Measurements from ENCODE around the gene PLEKHM3. TPM values are rescaled to one million over a fixed set of nuclear protein-coding genes. Genes with fewer than 3 reads are reported as not detected.
"Not testable (repeated sequence)": the region's sequence is repeated elsewhere in the genome, so short reads cannot be mapped to it uniquely, and the experiment has no call there.

PLEKHM3 gene
- total RNA-seq, 1 experiment from 2014 or later, result 3.5 TPM

DNA sequence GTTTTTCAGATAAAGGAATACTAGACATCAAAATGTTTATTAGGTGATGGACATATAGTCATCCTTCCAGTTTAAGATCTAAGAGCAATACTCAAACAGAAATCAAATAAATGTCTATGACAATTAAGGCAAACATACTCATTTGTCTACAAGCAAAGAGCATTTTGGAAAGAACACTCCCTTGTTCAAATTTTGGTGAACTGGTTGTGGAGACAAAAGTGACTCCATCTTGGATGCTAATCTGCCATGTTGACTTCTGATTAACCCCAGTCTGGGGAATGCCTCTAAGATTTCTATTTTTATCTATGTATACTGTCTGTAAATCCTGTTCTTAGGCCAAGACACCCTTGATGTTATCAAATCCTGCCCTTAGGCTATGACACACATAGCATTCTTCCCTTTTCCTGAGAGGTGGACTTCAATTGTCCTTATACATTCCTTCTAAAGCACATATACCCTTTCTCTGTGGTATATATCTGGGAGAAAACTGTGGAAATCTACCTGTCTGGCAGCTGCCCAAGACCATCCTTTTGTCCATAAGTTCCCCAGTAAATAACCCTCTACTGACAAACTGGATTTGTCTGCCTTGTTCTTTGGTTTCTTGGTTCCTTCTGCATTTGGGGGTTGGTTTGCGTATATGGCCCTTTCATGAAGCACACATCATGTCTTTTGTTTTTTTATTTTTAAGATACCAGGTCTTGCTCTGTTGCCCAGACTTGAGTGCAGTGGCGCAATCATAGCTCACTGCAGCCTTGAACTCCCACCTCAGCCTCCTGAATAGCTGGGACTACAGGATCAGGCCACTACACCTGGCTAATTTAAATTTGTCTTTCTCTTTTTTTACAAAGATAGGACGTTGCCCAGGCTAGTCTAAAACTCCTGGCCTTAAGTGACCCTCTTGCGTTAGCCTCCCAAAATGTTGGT lies 12.5 kb upstream of the PLEKHM3 start:
- no peak for DNase-seq (ENCODE audit: low spot score)

DNA sequence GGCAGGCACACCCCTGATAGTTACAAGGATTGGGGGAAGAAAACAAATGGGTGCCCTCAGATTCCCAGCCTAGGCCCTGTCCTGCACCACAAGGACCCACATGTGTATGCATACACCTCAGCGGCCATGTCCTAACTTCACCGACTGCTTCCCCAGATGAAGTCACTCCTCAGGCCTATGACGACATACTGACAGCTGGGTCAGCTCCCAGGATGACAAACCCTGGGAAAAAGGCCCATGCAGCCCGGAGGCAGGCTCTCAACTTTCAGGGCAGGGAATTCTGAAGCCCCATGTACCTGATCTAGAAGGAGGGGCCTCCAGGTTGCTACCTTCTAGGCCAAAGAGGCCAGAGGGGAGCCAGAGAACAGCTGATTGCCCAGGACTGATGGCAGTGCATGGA lies 11.0 kb upstream of the PLEKHM3 start:
- no peak for DNase-seq (ENCODE audit: low spot score)

DNA sequence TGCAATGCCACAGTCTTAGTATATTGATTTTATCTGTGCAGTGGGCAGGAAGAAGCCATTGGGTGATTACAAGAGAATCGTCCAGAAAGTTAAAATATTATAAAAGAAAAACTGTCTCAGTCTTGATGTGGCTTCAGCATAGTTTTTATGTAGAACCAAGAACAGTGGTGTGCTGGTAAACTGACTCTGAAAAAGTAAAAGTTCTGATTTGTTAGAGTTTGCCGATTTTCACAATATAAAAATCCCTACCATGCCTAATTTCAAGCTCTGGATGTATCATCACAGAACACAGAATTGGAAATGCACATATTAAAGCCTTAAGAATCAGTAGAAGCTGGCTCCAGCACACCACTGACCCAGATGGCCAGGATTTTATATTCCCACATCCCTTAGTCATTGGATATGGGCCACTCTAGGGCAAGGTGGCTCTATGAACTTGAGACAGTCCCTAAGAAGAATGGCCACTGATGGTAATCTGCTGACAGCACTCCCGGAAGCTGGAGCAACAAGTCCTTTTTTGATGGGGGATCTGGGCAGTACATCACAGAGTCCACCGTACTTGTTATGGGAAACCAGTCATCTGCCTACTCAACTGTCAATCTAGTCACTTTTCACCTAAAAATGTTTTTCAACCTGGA lies 9.3 kb upstream of the PLEKHM3 start:
- DNase-seq (ENCODE audit: low spot score), result no peak

DNA sequence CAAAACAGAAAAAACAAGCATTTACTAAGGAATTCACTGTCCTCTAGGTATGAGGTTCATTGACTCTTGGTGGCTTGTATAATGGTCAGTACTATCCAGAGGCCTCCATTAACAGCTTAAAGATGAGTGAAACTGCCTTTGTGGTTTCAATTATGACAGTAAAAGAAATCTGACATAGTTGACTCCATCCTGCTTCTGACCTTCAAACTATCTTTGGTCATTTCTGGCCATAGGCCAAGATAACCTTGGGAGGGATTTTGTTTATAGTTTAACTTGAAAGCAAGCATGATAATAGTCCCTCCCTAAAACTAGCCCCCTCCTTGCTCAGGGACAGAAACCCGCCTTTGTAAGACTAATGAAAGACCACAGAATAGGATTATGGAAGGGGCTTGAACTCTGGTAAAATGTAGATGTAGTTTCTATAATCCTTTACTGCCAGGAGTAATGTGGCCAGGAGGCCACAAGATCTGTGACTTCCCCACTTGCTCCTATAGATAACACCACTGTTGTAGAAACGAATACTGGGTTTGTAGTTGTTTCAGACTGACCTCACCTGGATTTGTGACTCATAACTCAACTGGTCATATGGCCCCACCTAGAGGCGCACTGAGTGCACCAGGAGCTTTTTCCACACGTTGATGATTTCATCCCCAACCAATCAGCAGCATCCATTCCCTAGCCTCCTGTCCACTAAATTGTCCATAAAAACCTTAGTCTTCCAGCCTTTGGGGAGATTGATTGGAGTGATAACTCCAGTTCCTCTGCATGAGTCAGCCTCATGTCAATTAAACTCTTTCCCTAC lies 8.6 kb upstream of the PLEKHM3 start:
- peak; percentile 65 for DNase-seq (ENCODE audit: low spot score)

DNA sequence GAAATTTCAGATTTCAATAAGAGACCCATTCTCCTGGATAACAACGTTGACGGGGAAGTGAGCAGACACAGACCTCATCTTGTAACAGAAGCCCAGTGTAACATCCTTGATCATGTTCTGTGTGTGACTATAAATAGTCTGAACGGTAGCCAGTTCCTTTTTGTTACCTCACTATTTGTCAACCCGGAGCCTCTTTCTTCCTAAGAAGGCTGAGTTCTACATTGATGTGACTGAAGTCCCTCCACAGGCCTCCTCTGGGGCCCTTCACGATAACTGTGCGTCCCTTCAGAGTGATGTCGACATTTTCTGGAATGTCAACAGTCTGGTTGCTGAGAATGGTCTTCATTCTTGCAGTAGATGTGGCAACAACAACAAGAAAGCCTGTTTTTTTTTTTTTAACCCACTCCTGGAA lies 6.3 kb upstream of the PLEKHM3 start:
- DNase-seq (ENCODE audit: low spot score), result no peak

DNA sequence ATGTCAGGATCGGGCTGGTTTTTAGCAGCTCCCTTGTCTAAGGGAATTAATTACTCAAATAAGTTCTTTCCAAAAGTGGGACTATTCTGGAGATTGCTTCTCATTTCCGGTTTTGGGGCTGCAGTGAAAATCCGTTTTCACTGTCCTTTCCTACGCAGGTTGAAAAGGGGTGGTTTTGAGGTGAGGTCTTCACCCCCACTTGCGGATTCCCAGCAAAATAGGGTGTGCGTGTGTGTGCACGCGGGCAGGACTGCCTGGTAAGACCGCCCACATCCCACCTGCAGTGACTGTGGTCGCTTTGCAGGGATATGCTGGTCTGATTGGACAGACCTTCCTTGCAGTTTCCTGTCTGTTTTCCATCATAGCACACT lies 472 bp upstream of the PLEKHM3 start:
- DNase-seq (ENCODE audit: low spot score), result no peak

DNA sequence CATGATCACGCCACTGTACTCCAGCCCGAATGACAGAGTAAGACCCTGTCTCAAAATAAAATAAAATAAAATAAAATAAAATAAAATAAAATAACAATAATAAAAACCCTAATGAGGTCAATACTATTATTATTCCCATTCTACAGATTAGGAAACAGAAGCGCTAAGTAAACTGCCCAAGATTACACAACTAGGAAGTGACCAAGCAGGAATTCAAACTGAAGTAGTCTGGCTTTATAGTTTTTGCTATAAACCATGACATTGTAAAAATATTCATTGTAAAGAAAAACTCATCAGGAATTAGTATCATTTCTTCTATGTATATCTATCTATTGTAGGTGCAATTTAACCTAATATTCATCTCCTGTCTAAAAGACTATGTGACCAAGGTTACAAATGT lies 1.2 kb downstream of the PLEKHM3 start:
- no peak for DNase-seq (ENCODE audit: low spot score)

DNA sequence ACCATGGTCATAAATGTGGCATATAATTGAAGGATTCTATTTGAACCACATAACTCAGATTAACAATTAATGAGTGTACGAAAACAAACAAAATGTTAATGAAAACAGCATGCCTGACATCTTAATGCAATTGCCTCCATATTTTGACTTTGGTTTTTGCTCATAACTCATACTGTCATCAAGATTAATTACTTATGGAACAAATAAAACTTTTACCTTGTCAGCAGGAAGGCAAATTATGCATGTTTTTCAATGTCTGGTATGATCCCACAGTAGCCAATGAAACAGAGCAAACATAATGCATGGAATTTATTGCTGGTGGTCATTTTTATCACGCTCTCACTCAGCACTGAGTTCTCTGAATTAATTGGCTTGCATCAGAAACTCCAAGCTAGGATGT lies 5.1 kb downstream of the PLEKHM3 start:
- no peak for DNase-seq (ENCODE audit: low spot score)

DNA sequence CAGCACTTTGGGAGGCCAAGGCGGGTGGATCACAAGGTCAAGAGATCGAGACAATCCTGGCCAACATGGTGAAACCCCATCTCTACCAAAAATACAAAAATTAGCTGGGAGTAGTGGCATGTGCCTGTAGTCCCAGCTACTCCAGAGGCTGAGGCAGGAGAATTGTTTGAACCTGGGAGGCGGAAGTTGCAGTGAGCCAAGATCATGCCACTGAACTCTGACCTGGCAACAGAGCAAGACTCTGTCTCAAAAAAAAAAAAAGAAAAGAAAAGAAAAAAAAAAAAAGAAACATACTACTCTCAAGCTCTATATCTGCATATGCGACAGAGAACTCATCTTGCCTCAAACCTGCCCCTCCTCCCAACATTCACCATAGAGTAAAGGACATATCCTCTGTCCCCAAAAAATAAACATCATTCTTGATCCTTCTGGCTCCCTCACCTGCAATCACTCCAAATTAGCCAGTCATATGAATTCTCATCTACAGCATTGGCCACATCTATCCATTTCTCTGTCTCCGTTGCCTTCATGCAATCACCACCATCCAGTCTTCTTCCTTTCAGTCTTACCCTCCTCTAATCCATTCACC lies 7.1 kb downstream of the PLEKHM3 start:
- not testable (repeated sequence) for DNase-seq (ENCODE audit: low spot score)

DNA sequence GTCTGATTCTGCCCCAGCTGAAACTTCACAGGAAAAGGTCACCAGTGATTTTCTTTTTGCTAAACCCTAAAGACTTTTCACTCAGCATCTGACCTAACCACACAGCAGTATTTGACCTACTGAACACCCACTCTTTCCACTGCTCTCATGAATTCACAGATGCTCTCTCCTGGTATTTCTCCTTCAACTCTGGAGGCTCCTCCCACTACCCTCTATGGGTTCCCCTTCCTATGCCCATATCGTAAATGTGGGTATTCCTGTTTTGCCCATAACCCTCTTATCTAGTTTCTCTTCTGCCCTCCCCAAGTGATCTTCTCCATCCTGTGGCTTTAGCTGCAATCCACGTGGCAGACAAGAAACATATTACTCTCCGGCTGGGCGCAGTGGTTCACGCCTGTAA lies 7.6 kb downstream of the PLEKHM3 start:
- DNase-seq (ENCODE audit: low spot score), result no peak

DNA sequence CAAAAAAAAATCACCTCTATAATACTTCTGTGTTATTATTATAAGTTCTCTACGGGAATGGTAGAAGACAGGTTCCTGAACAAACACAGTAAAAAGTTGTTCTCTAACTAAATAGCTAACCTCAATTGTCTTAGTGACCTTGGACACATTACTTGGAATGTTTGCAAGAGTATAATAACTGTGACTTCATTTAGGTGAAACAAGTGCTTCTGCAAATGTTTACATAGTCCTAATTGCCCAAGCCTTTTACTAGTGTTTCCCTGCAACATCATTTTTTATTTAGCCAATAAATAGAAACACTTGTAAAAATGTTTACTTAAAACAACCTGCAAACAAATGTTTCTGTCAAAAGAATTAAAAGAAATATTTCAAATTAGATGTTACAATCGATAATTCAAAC lies 9.9 kb downstream of the PLEKHM3 start:
- no peak for DNase-seq (ENCODE audit: low spot score)

DNA sequence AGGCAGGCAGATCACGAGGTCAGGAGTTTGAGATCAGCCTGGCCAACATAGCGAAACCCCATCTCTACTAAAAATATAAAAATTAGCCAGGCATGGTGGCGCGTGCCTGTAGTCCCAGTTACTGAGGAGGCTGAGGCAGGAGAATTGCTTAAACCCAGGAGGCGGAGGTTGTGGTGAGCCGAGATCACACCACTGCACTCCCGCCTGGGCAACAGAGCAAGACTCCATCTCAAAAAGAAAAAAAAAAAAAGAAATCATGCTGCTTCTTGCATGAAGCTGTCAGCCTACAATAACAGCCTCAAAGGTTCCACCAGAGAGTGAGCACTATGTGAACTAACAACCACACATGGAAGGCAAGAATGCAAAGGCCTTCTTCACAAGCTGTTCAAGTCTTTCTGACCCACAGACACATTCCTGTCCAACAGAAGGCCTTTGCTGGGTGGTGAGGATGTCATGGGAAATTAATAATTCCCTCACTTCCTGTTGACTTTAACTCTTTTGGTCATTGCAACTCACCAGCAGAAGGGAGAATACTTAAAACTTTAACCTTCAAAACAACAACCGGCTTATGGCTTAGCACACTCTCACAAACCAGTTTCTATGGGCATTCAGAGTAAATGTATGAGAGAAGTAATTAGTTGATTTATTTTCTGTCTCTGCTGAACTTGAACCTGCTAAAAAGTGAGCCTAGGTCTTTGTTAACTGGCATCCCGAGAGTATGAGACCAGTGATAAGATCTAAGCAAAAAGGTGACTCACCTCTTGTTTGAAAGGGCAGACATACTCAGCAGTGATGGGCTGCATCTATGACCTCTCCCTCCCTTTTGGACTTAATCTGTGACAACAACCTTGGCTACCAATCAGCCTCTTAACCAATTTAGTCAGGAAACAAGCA lies 11.8 kb downstream of the PLEKHM3 start:
- DNase-seq (ENCODE audit: low spot score), result peak; percentile 83

DNA sequence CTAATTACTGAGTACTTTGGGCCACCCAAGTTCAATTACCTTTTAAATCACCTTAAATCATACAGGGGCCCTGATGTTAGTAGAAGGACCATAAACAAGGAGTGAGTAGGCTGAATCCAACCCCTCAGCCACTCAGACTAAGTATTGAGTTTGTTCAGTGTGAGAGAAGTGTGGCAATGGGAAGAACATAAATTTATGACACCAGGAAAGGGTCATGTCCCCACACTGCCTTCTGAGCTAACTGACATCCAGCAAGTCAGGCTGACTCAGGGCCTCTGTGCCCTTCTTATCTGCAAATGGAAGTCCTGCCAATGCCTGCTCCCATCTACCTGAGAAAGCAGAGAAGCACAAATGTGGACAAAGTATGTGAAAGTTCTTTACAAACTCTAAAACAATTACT lies 12.9 kb downstream of the PLEKHM3 start:
- DNase-seq (ENCODE audit: low spot score), result peak; percentile 28

DNA sequence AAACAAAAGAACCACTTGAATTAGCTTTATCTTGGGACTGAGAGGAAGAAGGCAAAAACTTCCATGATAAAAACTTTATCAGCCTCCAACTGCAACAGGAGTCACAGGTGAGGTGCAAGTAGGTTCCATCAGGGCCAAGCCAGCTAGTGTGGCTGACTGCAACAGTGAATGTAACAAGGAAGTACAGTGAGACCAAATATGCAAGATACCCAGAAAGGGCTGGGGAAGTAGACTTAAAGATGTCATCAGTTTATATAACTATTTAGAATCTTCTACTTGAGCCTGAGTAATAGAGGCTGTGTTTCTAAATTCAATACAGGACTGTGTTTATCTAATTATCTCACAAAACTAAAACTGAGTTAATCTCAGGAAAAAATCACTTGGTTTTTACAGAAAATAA lies 14.8 kb downstream of the PLEKHM3 start:
- DNase-seq (ENCODE audit: low spot score), result no peak

DNA sequence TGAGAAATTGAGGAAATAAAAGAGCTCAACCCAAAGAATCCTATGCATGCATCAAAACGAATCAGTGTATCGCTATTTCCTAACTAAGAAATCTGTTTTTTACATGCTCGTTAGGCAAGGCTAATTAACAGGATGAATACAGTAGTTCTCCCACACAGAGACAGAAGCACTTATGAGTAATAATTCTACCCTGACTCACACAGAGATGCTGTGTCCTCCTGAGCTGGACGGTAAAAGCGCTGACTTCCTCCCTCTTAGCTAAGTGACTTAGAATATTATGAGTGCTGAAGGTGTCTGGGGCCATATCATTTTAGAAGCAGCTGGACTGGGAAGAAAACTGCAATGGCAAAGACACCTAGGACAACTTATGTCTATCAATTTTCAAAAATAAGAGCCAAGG lies 18.5 kb downstream of the PLEKHM3 start:
- DNase-seq (ENCODE audit: low spot score), result peak; percentile 82

DNA sequence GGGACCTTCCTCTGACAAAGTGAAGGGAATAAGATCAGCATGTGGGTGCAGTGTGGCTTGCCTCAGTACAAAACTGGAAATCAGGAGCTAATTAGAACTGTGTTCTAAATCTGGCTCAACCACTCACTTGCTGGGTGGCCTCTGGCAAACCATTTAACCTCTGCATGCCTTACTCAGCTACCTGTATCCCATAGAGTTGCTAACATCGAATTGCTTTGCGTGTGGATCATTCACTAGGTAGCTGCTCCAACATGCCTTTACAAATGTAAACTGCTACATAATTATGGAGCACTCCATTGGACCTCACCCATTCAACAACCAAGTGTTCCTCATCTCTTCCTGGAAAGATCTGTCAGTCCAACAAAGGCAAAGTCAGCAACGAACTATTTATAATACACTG lies 19.0 kb downstream of the PLEKHM3 start:
- DNase-seq (ENCODE audit: low spot score), result no peak

DNA sequence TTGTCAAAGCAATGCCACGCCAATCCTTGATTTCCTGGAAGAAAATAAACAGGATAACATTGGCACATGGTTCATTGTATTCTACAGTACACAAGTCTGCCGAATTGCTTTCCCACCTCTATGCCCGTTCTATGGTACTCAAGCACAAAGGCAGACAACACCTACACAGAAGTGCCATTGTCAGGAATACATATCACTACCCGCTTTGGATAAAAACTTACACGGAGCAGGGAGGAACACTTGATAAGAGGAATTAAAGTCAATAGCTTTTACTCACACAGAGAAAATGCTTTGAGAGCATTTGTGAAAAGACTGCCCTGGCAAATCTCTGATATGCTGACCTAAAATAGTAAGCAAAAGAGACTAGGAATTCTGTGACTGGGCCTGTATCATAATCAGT lies 23.4 kb downstream of the PLEKHM3 start:
- DNase-seq (ENCODE audit: low spot score), result no peak

DNA sequence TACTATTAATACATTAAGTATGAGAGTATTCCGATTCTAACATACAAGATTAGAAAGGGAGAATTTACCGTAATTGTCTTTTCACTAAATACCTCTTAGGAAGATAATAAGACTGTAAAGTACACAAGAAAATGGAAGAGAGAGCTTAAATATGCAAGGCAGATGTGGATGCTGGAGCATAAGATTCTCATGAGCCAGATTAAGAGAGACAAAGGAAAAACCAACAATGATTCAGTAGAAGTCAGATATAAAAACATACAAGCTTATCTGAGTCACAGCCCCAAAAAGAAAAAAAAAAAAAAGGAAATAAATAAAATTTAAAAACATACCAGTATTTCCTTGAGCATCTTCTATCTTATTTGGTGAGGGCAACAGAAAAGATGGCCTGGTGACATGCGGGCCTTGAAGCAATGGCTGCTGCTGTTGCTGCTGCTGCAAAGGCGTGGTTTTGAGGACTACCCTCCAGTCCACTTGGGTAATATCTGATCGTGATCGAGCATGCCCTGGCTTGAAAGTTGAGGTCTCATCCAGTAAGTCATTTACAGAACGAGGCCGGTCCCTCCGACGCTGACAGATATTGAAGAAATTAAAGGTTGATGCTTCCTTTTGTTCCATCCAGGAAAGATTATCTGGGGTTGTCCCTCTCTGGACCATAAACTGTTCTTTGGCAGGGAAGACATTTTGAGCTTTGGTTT lies 24.5 kb downstream of the PLEKHM3 start:
- DNase-seq (ENCODE audit: low spot score), result no peak

DNA sequence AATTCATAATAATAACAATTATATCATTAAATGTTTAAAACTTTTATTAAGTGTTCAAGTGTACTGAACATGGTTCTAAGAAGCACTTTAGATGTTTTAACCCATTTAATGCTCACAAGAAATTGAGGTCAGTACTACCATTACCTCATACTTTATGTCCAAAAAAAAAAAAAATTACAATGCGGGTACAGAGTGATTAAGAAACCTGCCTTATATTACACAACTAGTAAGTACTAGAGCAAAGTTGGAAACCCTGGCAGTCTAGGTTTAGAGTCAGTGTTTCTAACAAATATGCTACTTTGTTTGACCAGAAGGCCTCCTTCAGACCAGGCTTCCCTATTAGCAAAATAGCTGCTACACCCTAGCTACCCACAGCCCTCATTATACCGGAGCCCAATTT lies 28.5 kb downstream of the PLEKHM3 start:
- DNase-seq (ENCODE audit: low spot score), result no peak

DNA sequence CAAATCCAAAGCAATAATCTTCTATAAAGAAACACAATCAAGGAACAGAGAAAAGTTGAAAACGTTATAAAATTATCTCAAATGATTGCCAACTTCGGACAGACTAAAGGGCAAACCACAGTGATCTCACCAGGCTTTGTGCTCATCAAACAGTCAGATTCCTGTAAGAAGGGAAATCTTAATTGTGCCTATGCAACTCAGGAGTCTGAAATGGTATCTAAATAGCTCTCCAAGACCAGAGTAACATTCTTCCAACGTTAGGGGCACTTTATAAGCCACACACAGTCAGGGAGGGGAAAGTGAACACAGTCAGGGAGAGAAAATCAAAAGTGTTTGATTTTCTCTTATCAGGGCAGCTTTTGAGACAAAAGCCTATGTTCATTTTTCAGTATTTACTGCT lies 29.4 kb downstream of the PLEKHM3 start:
- DNase-seq (ENCODE audit: low spot score), result no peak

Data from A172 (cell line).